Endothelial cell of umbilical vein (primary cell): ENCODE measurements around the gene GPS1. TPM values are rescaled to one million over a fixed set of nuclear protein-coding genes. Genes with fewer than 3 reads are reported as not detected.

Source experiments
- BruUV-seq: library from RNA; stranded (reverse); fragments of 400-500 nt; replicated peaks from 2 replicates; lab custom pipeline; 2021; lab: Mats Ljungman, UMichigan
- CTCF ChIA-PET: fragments of 300-600, 350-600 bp; sonication (Branson Sonifier 250); formaldehyde crosslinking; loops from one replicate; lab custom pipeline; 2021; ENCODE audit warnings: antibody characterized with exemption, inconsistent platforms; lab: Charles Lee
- POLR2A ChIA-PET: fragments of 300-600, 350-600 bp; sonication (Branson Sonifier 250); formaldehyde crosslinking; loops from one replicate; lab custom pipeline; 2021; ENCODE audit warnings: antibody characterized with exemption, inconsistent platforms; lab: Charles Lee
- DNase-seq: peaks from one replicate; pipeline ENCODE4 v3.0.0-alpha.2; 2011; ENCODE audit warnings: low read depth, low spot score
- FAIRE-seq: peaks from 2 replicates; lab custom pipeline; 2011; peaks lifted over from hg19 to GRCh38; lab: Jason Lieb, UNC
- H2AFZ ChIP-seq: 2 replicates; pipeline ENCODE4 v1.6.0; 2012; ENCODE audit warnings: low read depth, low read length, control low read depth, inconsistent platforms
- H3K27ac ChIP-seq: 2 replicates; pipeline ENCODE4 v1.5.1; 2011; ENCODE audit warnings: low read depth, mild to moderate bottlenecking, control low read depth, low read length, moderate library complexity; ENCODE audit not compliant: insufficient read depth
- H3K27me3 ChIP-seq, 2 experiments: 2 replicates each; pipeline versions ENCODE4 v1.6.0 to v1.6.1; 2011; ENCODE audit warnings: low read length in 2 of 2, mixed read lengths in 1 of 2; ENCODE audit not compliant: control insufficient read depth in 2 of 2, insufficient read depth in 2 of 2
- H3K36me3 ChIP-seq, 2 experiments: 2 replicates in 1 of 2; 3 replicates in 1 of 2; pipeline ENCODE4 v1.5.1; 2011; ENCODE audit warnings: low read length in 2 of 2, mild to moderate bottlenecking in 1 of 2, moderate library complexity in 1 of 2; ENCODE audit not compliant: control insufficient read depth in 2 of 2, insufficient read depth in 2 of 2; ENCODE audit errors: extremely low read depth in 1 of 2
- H3K4me1 ChIP-seq: 3 replicates; pipeline ENCODE4 v1.5.1; 2011; ENCODE audit warnings: mild to moderate bottlenecking, low read length; ENCODE audit not compliant: control insufficient read depth, insufficient read depth; ENCODE audit errors: extremely low read depth
- H3K4me2 ChIP-seq: 2 replicates; pipeline ENCODE4 v1.6.1; 2011; ENCODE audit warnings: low read length, control low read depth, mixed read lengths; ENCODE audit not compliant: insufficient read depth
- H3K4me3 ChIP-seq, 3 experiments: fragments of 200-600 bp in 1 of 3; sonication (generic), shearing (Covaris generic) in 1 of 3; replicated peaks in 1 of 3; 2 replicates each; pipeline ENCODE4 v1.5.1; 2011 to 2016; ENCODE audit warnings: control low read depth in 3 of 3, low read length in 3 of 3, mild to moderate bottlenecking in 2 of 3, inconsistent platforms in 1 of 3, low read depth in 1 of 3, moderate library complexity in 1 of 3; ENCODE audit not compliant: insufficient read depth in 1 of 3
- H3K79me2 ChIP-seq: 2 replicates; pipeline ENCODE4 v1.6.0; 2012; ENCODE audit warnings: low read length, inconsistent platforms; ENCODE audit not compliant: control insufficient read depth, insufficient read depth
- H3K9ac ChIP-seq: replicated peaks from 2 replicates; pipeline ENCODE3; 2011; ENCODE audit warnings: low read length, control low read depth; ENCODE audit not compliant: insufficient read depth; ENCODE audit errors: extremely low read depth
- H3K9me1 ChIP-seq: replicated peaks from 3 replicates; pipeline ENCODE4 v1.6.0; 2011; ENCODE audit warnings: mild to moderate bottlenecking, low read length; ENCODE audit not compliant: control insufficient read depth, insufficient read depth; ENCODE audit errors: extremely low read depth
- H3K9me3 ChIP-seq: replicated peaks from 2 replicates; pipeline ENCODE4 v1.5.1; 2012; ENCODE audit warnings: low read length, inconsistent platforms; ENCODE audit not compliant: control insufficient read depth, insufficient read depth
- H4K20me1 ChIP-seq: replicated peaks from 2 replicates; pipeline ENCODE3; 2011; ENCODE audit warnings: mild to moderate bottlenecking, low read length; ENCODE audit not compliant: control insufficient read depth, insufficient read depth; ENCODE audit errors: extremely low read depth
- CTCF ChIP-seq, 2 donors: IDR thresholded peaks; 1 replicate in 1 of 2; 2 replicates in 1 of 2; pipeline ENCODE4 v1.5.1; 2011; ENCODE audit warnings: low read length in 2 of 2, mild to moderate bottlenecking in 2 of 2, moderate library complexity in 2 of 2, control low read depth in 1 of 2, inconsistent platforms in 1 of 2, low read depth in 1 of 2; ENCODE audit not compliant: insufficient read depth in 1 of 2; ENCODE audit errors: extremely low read depth in 1 of 2
- EZH2 ChIP-seq: IDR thresholded peaks from 2 replicates; pipeline ENCODE4 v1.6.1; 2012; ENCODE audit warnings: borderline replicate concordance, low read depth, mild to moderate bottlenecking, moderate library complexity, low read length, inconsistent platforms; ENCODE audit not compliant: severe bottlenecking
- FOS ChIP-seq: IDR thresholded peaks from 2 replicates; pipeline ENCODE4 v1.6.1; 2011; ENCODE audit warnings: mild to moderate bottlenecking, low read length, moderate library complexity, borderline replicate concordance; ENCODE audit not compliant: insufficient read depth
- JUN ChIP-seq: IDR thresholded peaks from 2 replicates; pipeline ENCODE4 v1.6.1; 2011; ENCODE audit warnings: borderline replicate concordance, low read depth; ENCODE audit not compliant: insufficient read length, insufficient read depth
- MYC ChIP-seq: IDR thresholded peaks from one replicate; pipeline ENCODE4 v1.6.1; 2011; ENCODE audit warnings: mild to moderate bottlenecking, low read depth, low read length
- POLR2A ChIP-seq: IDR thresholded peaks from 2 replicates; pipeline ENCODE4 v1.6.1; 2012; ENCODE audit warnings: low read depth, mild to moderate bottlenecking, control low read depth, low read length
- POLR2AphosphoS5 ChIP-seq: IDR thresholded peaks from 2 replicates; pipeline ENCODE4 v1.6.1; 2012; ENCODE audit warnings: low read depth, mild to moderate bottlenecking, control low read depth, low read length, moderate library complexity; ENCODE audit not compliant: insufficient read depth
- dilution Hi-C: fragments of 300-500 bp; cut with MboI; formaldehyde crosslinking; loops from one replicate; pipeline ENCODE4 v1.15.0; 2019; ENCODE audit warnings: low sequenced_read_pairs; ENCODE audit not compliant: extremely low pct_ligation_motif_present
- intact Hi-C: fragments of 100-400 bp; cut with micrococcal nuclease; formaldehyde crosslinking; loops from one replicate; pipeline ENCODE4 v1.10.0; 2022
- polyA plus RNA-seq, 4 experiments: library from polyadenylated mRNA; depleted of rRNA in 3 of 4; stranded (reverse) in 3 of 4; unstranded in 1 of 4; fragments of >200 nt; gene quantifications; 2 replicates each; pipeline versions ENCODE4 v1.2.1 to v1.2.3, GENCODE V29; 2011 to 2012; ENCODE audit warnings: missing spikeins in 1 of 4
- total RNA-seq: library from RNA; stranded (reverse); gene quantifications from 2 replicates; pipeline ENCODE4 v1.2.3, GENCODE V29; 2021
- TF ChIP-seq, protein P1 (sequence below): IDR thresholded peaks from 2 replicates; pipeline ENCODE4 v1.6.1; 2011; ENCODE audit not compliant: insufficient read depth, insufficient read length

GPS1 gene
- total and polyA plus RNA-seq, 2 donors (not counting 3 experiments of a cell fraction or from before 2014, with no cell fraction given) = 116 to 178 TPM

DNA sequence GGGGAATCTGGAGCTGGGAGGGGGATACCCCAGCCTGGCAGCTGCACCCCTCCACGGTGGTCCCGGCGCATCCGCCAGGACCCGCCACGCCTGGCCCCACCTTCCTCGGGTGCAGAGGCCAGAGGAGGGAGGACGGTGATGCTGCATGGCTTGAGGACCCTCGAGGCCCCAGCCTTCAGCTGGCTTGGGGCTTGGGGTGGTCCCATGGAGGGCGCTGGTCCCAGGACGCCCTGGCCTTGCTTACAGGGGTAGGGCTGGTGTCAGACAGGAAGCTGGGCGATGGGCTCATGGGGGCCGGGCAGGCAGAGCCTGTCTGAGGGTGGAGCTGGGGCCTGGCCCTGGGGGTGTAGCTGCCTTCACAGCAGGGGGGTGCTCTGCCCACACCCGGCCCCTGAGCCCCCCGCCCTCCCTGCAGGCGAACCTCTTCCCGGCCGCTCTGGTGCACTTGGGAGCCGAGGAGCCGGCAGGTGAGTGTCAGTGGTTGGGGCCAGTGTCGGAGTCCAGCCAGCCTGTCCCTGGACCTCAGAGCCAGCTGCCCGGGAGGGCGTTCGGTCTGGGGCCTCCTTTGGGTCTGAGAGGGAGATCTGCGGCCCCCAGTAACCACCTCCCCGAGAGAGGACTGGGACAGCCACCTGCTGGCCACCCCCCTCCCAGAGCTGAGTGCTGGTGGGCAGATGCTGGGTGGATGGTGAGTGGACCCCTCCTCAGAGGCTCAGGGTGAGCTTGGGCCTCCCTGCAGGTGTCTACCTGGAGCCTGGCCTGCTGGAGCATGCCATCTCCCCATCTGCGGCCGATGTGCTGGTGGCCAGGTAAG, 35.4 kb upstream of the GPS1 start:
- TF ChIP-seq FOS (no peak), POLR2AphosphoS5 (no peak), MYC (no peak), JUN (no peak), POLR2A (no peak), CTCF (IDR thresholded peaks at IDR 0.05; ENCODE audit: extremely low read depth in 1 of 2, insufficient read depth in 1 of 2, low read depth in 1 of 2, low read length in 2 of 2) (no peak), EZH2 (no peak)
- TF ChIP-seq, protein P1, sequence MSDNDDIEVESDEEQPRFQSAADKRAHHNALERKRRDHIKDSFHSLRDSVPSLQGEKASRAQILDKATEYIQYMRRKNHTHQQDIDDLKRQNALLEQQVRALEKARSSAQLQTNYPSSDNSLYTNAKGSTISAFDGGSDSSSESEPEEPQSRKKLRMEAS = no peak
- Histone ChIP-seq H3K36me3 (no peaks in the 10 kb centered on the region), H3K4me2 (no peak overlapping the region), H3K9me3 (no peaks in the 10 kb centered on the region), H3K9ac (no peak overlapping the region), H3K27me3 (no peaks in the 10 kb centered on the region), H3K27ac (no peak overlapping the region), H3K9me1 (no peaks in the 10 kb centered on the region), H3K4me1 (no peaks in the 10 kb centered on the region), H2AFZ (no peak overlapping the region), H3K79me2 (no peaks in the 10 kb centered on the region), H3K4me3 (no peak overlapping the region), H4K20me1 (no peaks in the 10 kb centered on the region)
- DNase-seq = no peak
- POLR2A ChIA-PET = no interaction called here
- intact Hi-C loops (no loop called here), dilution Hi-C loops (no loop called here)
- FAIRE-seq = no peak
- CTCF ChIA-PET = interaction anchor here (2.6 to 9.1 kb wide), 2 partner anchors 12 to 56 kb away, joined by 8 to 345 read pairs; partner anchors contain the start of gene NOTUM
- no TSS peak for BruUV-seq
